ENCODE results near the gene TBX22. TPM values are rescaled to one million over a fixed set of nuclear protein-coding genes. Genes with fewer than 3 reads are reported as not detected.
"Not testable (repeated sequence)": the region's sequence is repeated elsewhere in the genome, so short reads cannot be mapped to it uniquely, and the experiment has no call there.

TBX22 gene, protein sequence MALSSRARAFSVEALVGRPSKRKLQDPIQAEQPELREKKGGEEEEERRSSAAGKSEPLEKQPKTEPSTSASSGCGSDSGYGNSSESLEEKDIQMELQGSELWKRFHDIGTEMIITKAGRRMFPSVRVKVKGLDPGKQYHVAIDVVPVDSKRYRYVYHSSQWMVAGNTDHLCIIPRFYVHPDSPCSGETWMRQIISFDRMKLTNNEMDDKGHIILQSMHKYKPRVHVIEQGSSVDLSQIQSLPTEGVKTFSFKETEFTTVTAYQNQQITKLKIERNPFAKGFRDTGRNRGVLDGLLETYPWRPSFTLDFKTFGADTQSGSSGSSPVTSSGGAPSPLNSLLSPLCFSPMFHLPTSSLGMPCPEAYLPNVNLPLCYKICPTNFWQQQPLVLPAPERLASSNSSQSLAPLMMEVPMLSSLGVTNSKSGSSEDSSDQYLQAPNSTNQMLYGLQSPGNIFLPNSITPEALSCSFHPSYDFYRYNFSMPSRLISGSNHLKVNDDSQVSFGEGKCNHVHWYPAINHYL
- not detected in 2 replicates for total RNA-seq

DNA sequence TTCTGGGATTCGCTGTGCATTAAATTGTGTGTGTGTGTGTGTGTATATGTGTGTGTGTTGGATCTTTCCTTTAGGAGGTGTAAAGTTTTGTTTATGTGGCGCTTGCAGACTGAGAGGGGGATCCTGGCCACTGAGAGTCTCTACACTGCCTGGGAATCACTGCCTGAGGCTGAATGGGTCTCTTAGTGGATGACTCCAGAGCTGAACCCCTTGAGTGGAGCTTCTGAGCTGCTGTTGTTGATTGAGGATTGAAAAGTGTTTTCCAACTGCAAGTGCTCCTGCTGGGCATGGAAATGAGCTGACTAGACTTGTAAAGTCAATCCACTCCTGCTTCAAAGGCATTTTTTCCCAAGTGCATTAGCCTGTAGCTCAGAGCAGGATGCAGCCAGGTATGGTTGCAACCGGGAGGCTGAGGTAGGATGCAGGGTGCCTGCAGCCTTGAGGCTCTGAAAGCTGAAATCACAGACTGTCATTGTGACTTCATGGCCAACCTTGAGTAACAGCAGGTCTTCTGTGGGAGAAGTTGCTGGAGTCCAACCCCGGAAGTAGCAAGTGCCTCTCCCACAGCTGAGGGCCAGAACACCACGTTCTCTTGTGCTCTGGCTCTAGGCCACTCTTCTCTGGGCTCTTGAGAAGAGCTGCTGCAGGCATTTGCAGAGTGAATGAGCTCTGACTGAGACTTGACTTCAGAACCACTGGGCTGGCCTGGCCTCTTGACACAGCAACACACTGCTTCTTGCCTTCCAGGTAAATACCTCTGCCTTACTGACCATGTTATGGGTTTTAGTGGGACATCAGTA is at the start of gene TBX22:
Gene TBX22, plus strand, starts transcription at position 613 of the 800 bp plus-strand sequence. CDS start 7,517 bp downstream, outside the sequence.
- no peak for DNase-seq

DNA sequence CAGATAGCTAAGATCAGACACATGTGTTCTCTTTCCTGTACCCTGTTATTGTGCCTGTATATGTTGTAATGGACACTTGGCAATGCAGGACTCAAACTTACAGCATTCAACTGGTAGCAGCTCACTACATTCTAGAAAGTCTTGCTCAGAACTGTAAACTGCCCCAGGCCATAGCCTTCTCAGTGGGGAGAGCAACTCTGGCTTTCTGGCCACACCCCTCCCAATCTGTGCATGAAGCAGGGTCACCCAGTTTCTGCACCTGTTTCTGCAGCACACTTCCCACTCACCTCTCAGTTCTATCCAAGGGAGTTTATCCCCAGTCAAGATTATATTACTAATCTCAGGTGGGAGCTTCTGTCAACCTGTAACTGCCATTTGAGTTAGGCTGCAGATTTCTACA is 38.9 kb upstream of the TBX22 start:
- DNase-seq, result no peak

DNA sequence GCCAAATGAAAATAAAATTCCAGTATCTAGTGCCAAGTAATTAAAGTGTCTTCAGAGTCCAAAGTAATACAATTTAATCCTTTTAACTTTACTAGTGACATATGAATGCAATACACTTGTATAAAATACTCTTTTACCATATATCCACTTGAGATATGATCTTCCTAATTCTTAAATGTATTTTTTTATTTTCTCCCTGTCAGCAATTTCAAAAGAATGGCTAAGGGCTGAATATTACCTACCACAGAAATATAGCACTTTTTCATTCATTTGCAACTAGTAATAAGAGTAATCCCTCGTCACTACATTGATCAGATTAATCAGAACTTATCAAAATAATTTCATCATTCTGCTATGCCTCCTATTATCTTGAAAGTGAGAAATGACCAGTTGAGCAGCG is 10.1 kb upstream of the TBX22 start:
- DNase-seq, result no peak

DNA sequence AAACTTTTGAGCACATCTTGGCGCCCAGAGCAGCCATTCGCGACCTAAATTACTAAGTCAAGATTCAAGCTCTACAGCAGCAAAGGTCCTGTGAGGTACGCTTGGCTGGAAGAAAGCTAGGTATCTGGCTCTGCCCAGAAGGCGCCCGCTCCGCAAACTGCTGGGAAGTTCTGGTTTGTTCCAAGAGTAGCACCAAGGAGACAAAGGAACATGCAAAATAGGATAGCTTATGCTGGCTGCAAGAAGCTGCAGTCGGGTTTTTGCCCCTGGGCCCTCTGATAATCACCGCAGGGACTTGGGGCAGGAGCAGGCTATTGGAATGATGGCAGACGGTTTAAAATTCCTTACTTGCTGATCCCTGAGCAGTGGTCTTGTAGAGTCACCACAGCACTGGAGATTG is 3.0 kb upstream of the TBX22 start:
- DNase-seq, result no peak

DNA sequence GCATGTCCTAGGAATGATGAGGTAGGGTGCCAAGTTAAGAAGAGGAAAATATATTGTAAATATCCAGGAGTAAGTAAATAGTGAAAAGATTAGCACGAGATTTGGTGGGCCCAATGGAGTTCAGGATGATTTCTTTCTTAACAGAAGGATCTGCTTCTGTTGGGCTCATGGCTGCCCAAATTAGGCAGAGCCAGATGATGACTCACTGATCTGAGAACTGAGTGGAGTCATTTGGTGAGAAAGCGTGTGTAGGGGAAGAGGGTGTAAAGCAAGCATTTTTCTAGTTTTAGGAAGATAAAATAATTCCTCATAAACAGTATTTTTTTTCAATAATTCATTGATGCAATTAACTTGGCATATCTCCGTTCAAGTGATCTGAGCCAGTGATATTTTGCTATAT is 1.6 kb downstream of the TBX22 start:
- no peak for DNase-seq

DNA sequence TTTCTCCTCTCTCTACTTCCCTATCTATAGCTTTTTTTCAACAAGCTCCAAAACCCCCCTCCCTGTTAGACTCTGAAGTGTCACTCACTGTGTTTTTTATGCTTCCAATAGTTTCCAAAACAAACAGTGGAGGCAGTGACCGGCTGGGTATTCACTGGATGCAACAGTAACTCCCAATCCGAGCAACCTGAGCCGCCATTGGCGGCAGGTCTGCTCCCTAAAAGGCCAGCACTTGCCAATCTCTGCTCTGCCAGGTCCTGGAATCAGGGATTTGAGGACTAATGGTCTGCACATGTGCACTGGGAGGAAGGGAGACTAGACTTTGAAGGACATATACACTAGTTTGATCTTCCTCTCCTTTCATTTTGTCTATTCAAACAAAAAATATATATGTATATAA is 7.1 kb downstream of the TBX22 start:
- DNase-seq, result no peak

DNA sequence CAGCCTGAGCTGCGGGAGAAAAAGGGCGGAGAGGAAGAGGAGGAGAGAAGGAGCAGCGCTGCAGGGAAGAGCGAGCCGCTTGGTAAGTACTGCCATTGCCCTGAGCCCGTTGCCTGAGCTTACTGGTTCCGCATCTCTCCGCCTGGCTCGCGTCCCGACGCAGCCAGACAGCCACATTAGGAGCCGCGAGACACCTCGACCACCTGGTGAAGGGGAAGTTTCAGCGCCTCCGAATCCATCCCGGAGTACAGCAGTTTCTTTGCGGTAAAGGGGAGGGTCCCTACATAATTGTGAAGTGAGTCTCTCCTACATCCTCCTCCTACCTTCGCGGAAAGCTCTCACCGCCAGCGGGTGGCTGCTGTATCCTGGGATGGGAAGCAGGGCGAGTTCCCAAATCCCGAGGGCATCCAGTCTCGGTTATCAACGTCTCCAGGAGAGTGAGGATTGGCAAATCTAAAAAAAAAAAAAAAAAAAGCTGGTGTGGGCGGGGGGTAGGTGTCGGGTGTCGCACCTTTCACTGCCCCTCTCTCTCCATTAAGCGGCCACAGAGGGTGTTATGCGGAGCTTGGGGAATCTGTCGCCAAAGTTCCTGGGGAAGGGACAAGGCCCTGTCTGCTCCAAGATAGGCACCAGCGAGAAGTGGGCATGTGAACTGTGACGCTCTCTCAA is 7.9 kb downstream of the TBX22 start:
- no peak for DNase-seq

DNA sequence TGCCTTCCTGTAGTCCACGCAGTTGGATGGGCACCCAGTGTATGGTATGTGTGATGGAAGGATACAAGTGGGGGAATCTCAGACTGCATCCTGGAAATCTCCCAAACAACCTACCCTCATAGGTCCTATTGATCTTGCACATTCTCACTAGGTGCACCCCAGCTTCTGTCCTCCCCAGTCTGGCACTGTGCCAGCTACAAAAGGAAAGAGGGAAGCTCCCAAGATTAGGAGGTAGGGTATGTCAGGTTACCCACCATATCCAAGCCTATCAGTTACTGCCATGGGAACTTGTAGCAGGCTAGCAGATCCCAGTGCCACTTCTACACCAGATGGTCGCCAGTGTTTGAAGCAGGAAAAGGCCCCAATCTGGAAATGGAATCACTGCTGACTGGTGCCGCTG is 11.6 kb downstream of the TBX22 start:
- DNase-seq, result no peak

DNA sequence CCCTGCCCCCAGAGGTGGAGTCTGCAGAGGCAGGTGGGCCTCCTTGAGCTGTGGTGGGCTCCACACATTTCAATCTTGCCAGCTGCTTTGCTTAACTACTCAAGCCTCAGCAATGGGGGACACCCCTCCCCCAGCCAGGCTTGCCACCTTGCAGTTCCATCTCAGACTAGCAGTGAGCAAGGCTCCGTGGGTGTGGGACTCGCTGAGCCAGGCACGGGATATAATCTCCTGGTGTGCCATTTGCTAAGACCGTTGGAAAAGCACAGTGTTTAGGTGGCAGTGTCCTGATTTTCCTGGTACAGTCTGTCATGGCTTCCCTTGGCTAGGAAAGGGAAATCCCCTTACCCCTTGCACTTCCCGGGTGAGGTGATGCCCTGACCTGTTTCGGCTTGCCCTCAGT is 51.6 kb downstream of the TBX22 start:
- not testable (repeated sequence) for DNase-seq

DNA sequence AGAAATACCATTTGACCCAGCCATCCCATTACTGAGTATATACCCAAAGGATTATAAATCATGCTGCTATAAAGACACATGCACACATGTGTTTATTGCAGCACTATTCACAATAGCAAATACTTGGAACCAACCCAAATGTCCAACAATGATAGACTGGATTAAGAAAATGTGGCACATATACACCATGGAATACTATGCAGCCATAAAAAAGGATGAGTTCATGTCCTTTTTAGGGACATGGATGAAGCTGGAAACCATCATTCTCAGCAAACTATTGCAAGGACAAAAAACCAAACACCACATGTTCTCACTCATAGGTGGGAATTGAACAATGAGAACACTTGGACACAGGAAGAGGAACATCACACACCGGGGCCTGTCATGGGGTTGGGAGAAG is 61.1 kb downstream of the TBX22 start:
- DNase-seq, result not testable (repeated sequence)

Measured in dermis blood vessel endothelial cell (primary cell).